ENCODE results near the gene PHLPP1. TPM values are rescaled to one million over a fixed set of nuclear protein-coding genes. Genes with fewer than 3 reads are reported as not detected.

Gene PHLPP1
- total and polyA plus RNA-seq, 9 of the 15 experiments (the other 6 are each of a cell fraction or from before 2014, with no cell fraction given), result 0.56 to 9.0 (median 4.5) TPM

GRCh38 chr18:62714671-62715435, 488 bp upstream of the PHLPP1 start (continued):
- TF ChIP-seq MGA (IDR thresholded peaks at IDR 0.05) (0 out of 2 replicates have a peak, but pooled peaks have one; percentile 11), ELF2 (CRISPR knock-in tag; IDR thresholded peaks at IDR 0.05) (no peak), MBD2 (IDR thresholded peaks at IDR 0.05; ENCODE audit: borderline replicate concordance, low read depth) (peak; percentile 54; the same call in 1 of the 2 replicates), MYC (IDR thresholded peaks at IDR 0.05; ENCODE audit: low read depth, low read length) (peak; percentile 24; the same call in 1 of the 2 replicates), MYC (CRISPR knock-in tag; IDR thresholded peaks at IDR 0.05; ENCODE audit: borderline replicate concordance, low read depth) (no peak), PKNOX1 (IDR thresholded peaks at IDR 0.05) (peak; percentile 73), FOSL1 (tag; conservative IDR thresholded peaks at IDR 0.05) (peak; percentile 25; the same call in 1 of the 2 replicates), TBP (optimal IDR thresholded peaks at IDR 0.05; ENCODE audit: low read depth, low read length) (peak; percentile 43), VEZF1 (CRISPR knock-in tag; IDR thresholded peaks at IDR 0.05) (peak; percentile 97), HMGN3 (IDR thresholded peaks at IDR 0.05; ENCODE audit: borderline replicate concordance, extremely low read depth, insufficient read length, low read depth, low read length) (peak; percentile 22), TAF1 (IDR thresholded peaks at IDR 0.05; ENCODE audit: control insufficient read depth, extremely low read depth, insufficient read depth, low read length, severe bottlenecking) (peak; percentile 27), ZNF445 (CRISPR knock-in tag; IDR thresholded peaks at IDR 0.05; ENCODE audit: low read depth) (no peak)
